ENCODE results near the gene SEC14L2.

The SEC14L2 gene

DNA sequence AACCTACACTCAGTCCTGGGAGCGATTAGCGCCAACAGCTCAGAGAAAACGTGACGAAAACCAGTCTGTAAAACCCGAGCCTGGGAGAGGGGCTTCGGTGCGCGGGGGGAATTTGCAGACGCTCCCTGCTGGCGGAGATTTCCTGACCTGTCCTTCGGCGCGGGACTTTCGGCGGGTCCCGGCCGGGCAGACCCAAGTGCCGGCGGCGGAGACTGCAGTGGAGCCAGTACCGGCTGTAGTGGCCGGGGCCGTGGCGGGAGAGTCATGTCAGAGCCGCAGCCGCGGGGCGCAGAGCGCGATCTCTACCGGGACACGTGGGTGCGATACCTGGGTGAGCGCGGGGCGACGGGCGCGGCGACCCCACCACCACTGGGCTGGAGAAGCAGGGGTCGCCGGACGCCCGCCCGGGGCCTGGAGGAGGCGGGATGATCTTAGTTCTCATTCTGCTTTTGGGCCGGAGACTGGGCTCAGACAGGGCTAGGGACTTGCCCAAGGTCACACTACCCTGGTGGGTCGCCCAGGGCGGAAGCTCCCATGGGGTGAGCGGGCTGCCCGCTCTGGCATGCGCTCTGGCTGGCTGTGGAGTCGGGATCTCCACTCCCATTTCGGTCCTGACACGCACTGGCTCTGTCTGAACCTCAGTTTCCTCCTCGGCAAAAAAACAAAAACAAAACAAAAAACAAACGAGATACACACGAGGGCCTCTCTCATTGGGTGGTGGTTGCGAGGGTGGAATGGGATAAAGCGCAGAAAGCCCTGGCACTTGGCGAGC lies 29.0 kb downstream of the SEC14L2 start, which contains the start of gene MTFP1:
MTFP1 (plus strand) TSS at position 153 of the 772 bp plus-strand sequence; CDS start at position 265, 112 bp downstream.
- Histone ChIP-seq H3K27ac (ENCODE audit: low read depth, low read length) (peak within 1 kb of the TSS; percentile 48), H3K4me1 (ENCODE audit: control insufficient read depth in 1 of 2, insufficient read depth in 2 of 2, low read length in 2 of 2) (peaks cover 10 to 24% of the 10 kb centered on the region in 2 experiments), H2BK12ac (ENCODE audit: low read length) (peak within 1 kb of the TSS; percentile 44), H3K14ac (ENCODE audit: low read length) (peak within 1 kb of the TSS; percentile 79), H3K4ac (ENCODE audit: low read depth, low read length) (peak within 1 kb of the TSS; percentile 57), H3K27me3 (ENCODE audit: insufficient read depth, low read length) (no peaks in the 10 kb centered on the region), H2BK120ac (ENCODE audit: insufficient read depth, low read length, poor library complexity) (peak within 1 kb of the TSS; percentile 84), H4K12ac (ENCODE audit: low read depth, low read length) (peak within 1 kb of the TSS; percentile 54), H3K9ac (ENCODE audit: low read length) (peak within 1 kb of the TSS; percentile 68), H3K36me3 (ENCODE audit: control insufficient read depth in 1 of 2, insufficient read depth in 2 of 2, low read length in 2 of 2) (peaks cover 7 to 8% of the 10 kb centered on the region in 2 experiments), H4K8ac (ENCODE audit: low read depth, low read length) (peak within 1 kb of the TSS; percentile 87), H3K79me2 (ENCODE audit: control insufficient read depth, insufficient read depth, low read length, poor library complexity) (peaks cover 8% of the 10 kb centered on the region), H2BK5ac (ENCODE audit: low read depth, low read length, poor library complexity) (peak within 1 kb of the TSS; percentile 51), H3K79me1 (ENCODE audit: low read length) (peaks cover 15% of the 10 kb centered on the region), H4K91ac (ENCODE audit: low read depth, low read length) (peak within 1 kb of the TSS; percentile 72), H2AFZ (ENCODE audit: insufficient read depth, low read length, poor library complexity) (peak within 1 kb of the TSS; percentile 88), H3K9me3 (ENCODE audit: insufficient read depth, low read depth, low read length) (peaks cover 4% of the 10 kb centered on the region), H3K18ac (ENCODE audit: low read length) (peak within 1 kb of the TSS; percentile 93), H3K4me2 (ENCODE audit: low read length) (peak within 1 kb of the TSS; percentile 61), H3K4me3 (ENCODE audit: low read depth, low read length) (peak within 1 kb of the TSS; percentile 89), H2AK5ac (ENCODE audit: low read length) (peak within 1 kb of the TSS; percentile 15), H3K23ac (ENCODE audit: low read length) (no peak within 1 kb of the TSS)
- peak; percentile 66 to 72 for DNase-seq
- WGBS (ENCODE audit: extremely low coverage, insufficient coverage, insufficient read length): no CpG with 5 or more reads among the region's 61 CpGs

DNA sequence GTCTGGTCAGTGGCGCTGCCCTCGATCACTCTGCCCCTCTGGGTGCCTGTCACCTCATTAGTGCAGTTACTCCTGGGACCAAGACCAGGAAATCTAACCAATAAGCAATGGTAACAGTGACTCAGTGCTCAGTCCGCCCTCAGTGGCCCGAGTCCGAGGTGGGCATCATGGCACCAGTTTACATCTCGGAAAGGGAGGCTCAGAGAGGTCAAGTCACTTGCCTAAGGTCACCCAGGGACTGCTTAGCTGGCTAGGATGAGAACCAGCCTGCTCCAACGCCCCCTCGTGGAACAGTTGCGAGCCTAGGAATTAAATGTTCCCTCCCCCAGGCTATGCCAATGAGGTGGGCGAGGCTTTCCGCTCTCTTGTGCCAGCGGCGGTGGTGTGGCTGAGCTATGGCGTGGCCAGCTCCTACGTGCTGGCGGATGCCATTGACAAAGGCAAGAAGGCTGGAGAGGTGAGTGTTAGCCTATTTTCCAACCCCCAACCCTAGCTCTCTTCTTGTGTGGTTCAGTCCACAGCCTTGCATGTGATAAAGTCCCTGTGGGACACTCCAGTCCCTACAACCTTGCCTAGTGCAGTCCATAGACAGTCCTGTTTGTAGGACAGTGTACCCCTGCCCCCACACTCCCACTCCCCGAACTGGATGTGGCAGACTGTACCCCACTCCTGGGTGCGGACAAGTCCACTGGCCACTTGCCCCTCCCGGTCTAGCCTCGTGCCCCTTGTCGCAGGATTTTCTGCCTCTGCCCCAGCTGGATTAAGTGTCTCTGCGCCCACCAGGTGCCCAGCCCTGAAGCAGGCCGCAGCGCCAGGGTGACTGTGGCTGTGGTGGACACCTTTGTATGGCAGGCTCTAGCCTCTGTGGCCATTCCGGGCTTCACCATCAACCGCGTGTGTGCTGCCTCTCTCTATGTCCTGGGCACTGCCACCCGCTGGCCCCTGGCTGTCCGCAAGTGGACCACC lies 29.9 kb downstream of the SEC14L2 start:
- H4K91ac ChIP-seq (ENCODE audit: low read depth, low read length): peak overlapping the region; percentile 11
- H3K14ac ChIP-seq (ENCODE audit: low read length): no peak overlapping the region
- WGBS (ENCODE audit: extremely low coverage, insufficient coverage, insufficient read length): no CpG with 5 or more reads among the region's 29 CpGs
- no peak overlapping the region for H4K8ac ChIP-seq (ENCODE audit: low read depth, low read length)
- H2BK12ac ChIP-seq (ENCODE audit: low read length): no peak overlapping the region
- no peak overlapping the region for H3K23ac ChIP-seq (ENCODE audit: low read length)
- H3K27ac ChIP-seq (ENCODE audit: low read depth, low read length): no peak overlapping the region
- no peak overlapping the region for H3K18ac ChIP-seq (ENCODE audit: low read length)
- no peak overlapping the region for H2BK5ac ChIP-seq (ENCODE audit: low read depth, low read length, poor library complexity)
- no peak overlapping the region for H4K12ac ChIP-seq (ENCODE audit: low read depth, low read length)
- H3K4me3 ChIP-seq (ENCODE audit: low read depth, low read length): peak overlapping the region; percentile 89
- peaks cover 10 to 24% of the 10 kb centered on the region in 2 experiments for H3K4me1 ChIP-seq (ENCODE audit: control insufficient read depth in 1 of 2, insufficient read depth in 2 of 2, low read length in 2 of 2)
- peaks cover 7 to 8% of the 10 kb centered on the region in 2 experiments for H3K36me3 ChIP-seq (ENCODE audit: control insufficient read depth in 1 of 2, insufficient read depth in 2 of 2, low read length in 2 of 2)
- no peak overlapping the region for H3K9ac ChIP-seq (ENCODE audit: low read length)
- H2AFZ ChIP-seq (ENCODE audit: insufficient read depth, low read length, poor library complexity): no peak overlapping the region
- peaks cover 8% of the 10 kb centered on the region for H3K79me2 ChIP-seq (ENCODE audit: control insufficient read depth, insufficient read depth, low read length, poor library complexity)
- H3K79me1 ChIP-seq (ENCODE audit: low read length): peaks cover 15% of the 10 kb centered on the region
- H3K4ac ChIP-seq (ENCODE audit: low read depth, low read length): no peak overlapping the region
- peak; percentile 78 to 89 for DNase-seq
- H3K4me2 ChIP-seq (ENCODE audit: low read length): peak overlapping the region; percentile 59
- H3K9me3 ChIP-seq (ENCODE audit: insufficient read depth, low read depth, low read length): peaks cover 4% of the 10 kb centered on the region
- no peak overlapping the region for H2AK5ac ChIP-seq (ENCODE audit: low read length)
- H2BK120ac ChIP-seq (ENCODE audit: insufficient read depth, low read length, poor library complexity): no peak overlapping the region
- no peaks in the 10 kb centered on the region for H3K27me3 ChIP-seq (ENCODE audit: insufficient read depth, low read length)

DNA sequence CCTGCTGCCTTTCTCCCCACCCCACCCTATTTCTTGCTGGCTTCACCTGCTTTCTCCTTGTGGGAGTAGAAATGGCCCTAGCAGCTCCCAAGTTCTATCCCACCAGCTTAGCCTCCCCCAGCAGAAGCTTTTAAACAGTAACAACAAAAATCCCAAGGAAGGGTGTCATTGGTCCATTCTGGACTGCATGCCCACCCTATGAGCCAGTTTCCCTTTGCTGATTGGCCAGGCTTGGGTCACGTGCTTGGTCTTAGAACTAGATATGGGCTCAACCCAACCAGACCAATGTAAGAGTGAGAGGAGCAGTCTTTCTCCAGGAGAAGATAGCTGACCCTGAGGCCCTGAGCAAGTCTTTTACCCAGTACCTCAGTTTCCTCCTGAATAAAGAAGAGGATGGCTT lies 31.1 kb downstream of the SEC14L2 start:
- Histone ChIP-seq H2BK120ac (ENCODE audit: insufficient read depth, low read length, poor library complexity) (no peak overlapping the region), H4K8ac (ENCODE audit: low read depth, low read length) (no peak overlapping the region), H2BK5ac (ENCODE audit: low read depth, low read length, poor library complexity) (no peak overlapping the region), H2AK5ac (ENCODE audit: low read length) (no peak overlapping the region), H3K27me3 (ENCODE audit: insufficient read depth, low read length) (no peaks in the 10 kb centered on the region), H3K4ac (ENCODE audit: low read depth, low read length) (no peak overlapping the region), H3K27ac (ENCODE audit: low read depth, low read length) (no peak overlapping the region), H3K18ac (ENCODE audit: low read length) (no peak overlapping the region), H3K14ac (ENCODE audit: low read length) (no peak overlapping the region), H3K79me1 (ENCODE audit: low read length) (peaks cover 15% of the 10 kb centered on the region), H3K4me2 (ENCODE audit: low read length) (no peak overlapping the region), H3K23ac (ENCODE audit: low read length) (no peak overlapping the region), H3K9ac (ENCODE audit: low read length) (no peak overlapping the region), H3K4me1 (ENCODE audit: control insufficient read depth in 1 of 2, insufficient read depth in 2 of 2, low read length in 2 of 2) (peaks cover 10 to 26% of the 10 kb centered on the region in 2 experiments), H2AFZ (ENCODE audit: insufficient read depth, low read length, poor library complexity) (no peak overlapping the region), H3K36me3 (ENCODE audit: control insufficient read depth in 1 of 2, insufficient read depth in 2 of 2, low read length in 2 of 2) (peaks cover 7 to 8% of the 10 kb centered on the region in 2 experiments), H3K4me3 (ENCODE audit: low read depth, low read length) (no peak overlapping the region), H3K9me3 (ENCODE audit: insufficient read depth, low read depth, low read length) (peaks cover 4% of the 10 kb centered on the region), H2BK12ac (ENCODE audit: low read length) (no peak overlapping the region), H4K12ac (ENCODE audit: low read depth, low read length) (no peak overlapping the region), H4K91ac (ENCODE audit: low read depth, low read length) (no peak overlapping the region), H3K79me2 (ENCODE audit: control insufficient read depth, insufficient read depth, low read length, poor library complexity) (peaks cover 6% of the 10 kb centered on the region)
- no peak for DNase-seq
- no CpG with 5 or more reads among the region's 1 CpG for WGBS (ENCODE audit: extremely low coverage, insufficient coverage, insufficient read length)

DNA sequence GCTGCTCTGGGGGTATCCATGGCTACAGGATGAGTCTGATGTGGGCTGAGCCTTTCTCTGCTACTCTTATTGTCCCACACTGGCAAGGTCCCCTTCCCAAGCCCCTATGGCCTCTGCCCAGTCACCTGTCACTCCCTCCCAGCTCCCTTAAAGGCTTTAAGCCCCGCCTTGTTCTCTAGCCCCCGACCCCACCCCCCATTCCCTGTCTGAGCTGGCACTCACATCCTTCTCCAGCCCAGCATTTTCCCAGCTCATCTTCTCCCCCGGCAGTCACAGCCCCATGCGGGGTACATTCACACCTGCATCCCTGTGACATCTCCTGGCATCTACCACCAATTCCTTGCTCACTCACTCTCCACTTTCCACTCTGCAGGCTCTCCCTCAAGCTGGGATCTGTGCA lies 33.1 kb downstream of the SEC14L2 start:
- H3K79me2 ChIP-seq (ENCODE audit: control insufficient read depth, insufficient read depth, low read length, poor library complexity): no peaks in the 10 kb centered on the region
- no peak overlapping the region for H3K4me3 ChIP-seq (ENCODE audit: low read depth, low read length)
- peaks cover 4% of the 10 kb centered on the region for H3K9me3 ChIP-seq (ENCODE audit: insufficient read depth, low read depth, low read length)
- no peak overlapping the region for H2BK120ac ChIP-seq (ENCODE audit: insufficient read depth, low read length, poor library complexity)
- H4K8ac ChIP-seq (ENCODE audit: low read depth, low read length): no peak overlapping the region
- no peak overlapping the region for H4K12ac ChIP-seq (ENCODE audit: low read depth, low read length)
- H3K4me2 ChIP-seq (ENCODE audit: low read length): no peak overlapping the region
- peaks cover 7% of the 10 kb centered on the region for H3K79me1 ChIP-seq (ENCODE audit: low read length)
- no peak overlapping the region for H2AFZ ChIP-seq (ENCODE audit: insufficient read depth, low read length, poor library complexity)
- peaks cover 7 to 8% of the 10 kb centered on the region in 2 experiments for H3K36me3 ChIP-seq (ENCODE audit: control insufficient read depth in 1 of 2, insufficient read depth in 2 of 2, low read length in 2 of 2)
- no peak overlapping the region for H2AK5ac ChIP-seq (ENCODE audit: low read length)
- H3K27me3 ChIP-seq (ENCODE audit: insufficient read depth, low read length): no peaks in the 10 kb centered on the region
- H2BK12ac ChIP-seq (ENCODE audit: low read length): no peak overlapping the region
- H3K4ac ChIP-seq (ENCODE audit: low read depth, low read length): no peak overlapping the region
- H3K23ac ChIP-seq (ENCODE audit: low read length): no peak overlapping the region
- H2BK5ac ChIP-seq (ENCODE audit: low read depth, low read length, poor library complexity): no peak overlapping the region
- H3K18ac ChIP-seq (ENCODE audit: low read length): no peak overlapping the region
- no peak overlapping the region for H3K9ac ChIP-seq (ENCODE audit: low read length)
- H3K14ac ChIP-seq (ENCODE audit: low read length): no peak overlapping the region
- no peak for DNase-seq
- no CpG with 5 or more reads among the region's 4 CpGs for WGBS (ENCODE audit: extremely low coverage, insufficient coverage, insufficient read length)
- H3K27ac ChIP-seq (ENCODE audit: low read depth, low read length): no peak overlapping the region
- H3K4me1 ChIP-seq (ENCODE audit: control insufficient read depth in 1 of 2, insufficient read depth in 2 of 2, low read length in 2 of 2): peaks cover 7 to 20% of the 10 kb centered on the region in 2 experiments
- no peak overlapping the region for H4K91ac ChIP-seq (ENCODE audit: low read depth, low read length)

Measured in trophoblast cell (in vitro differentiated cells and primary cell).